ENCODE results near the gene SLC46A1. TPM values are rescaled to one million over a fixed set of nuclear protein-coding genes. Genes with fewer than 3 reads are reported as not detected.

The SLC46A1 gene
- total and polyA plus RNA-seq, 2 experiments from 2014 or later: 3.3 to 12.5 TPM

- TF ChIP-seq, protein P1, sequence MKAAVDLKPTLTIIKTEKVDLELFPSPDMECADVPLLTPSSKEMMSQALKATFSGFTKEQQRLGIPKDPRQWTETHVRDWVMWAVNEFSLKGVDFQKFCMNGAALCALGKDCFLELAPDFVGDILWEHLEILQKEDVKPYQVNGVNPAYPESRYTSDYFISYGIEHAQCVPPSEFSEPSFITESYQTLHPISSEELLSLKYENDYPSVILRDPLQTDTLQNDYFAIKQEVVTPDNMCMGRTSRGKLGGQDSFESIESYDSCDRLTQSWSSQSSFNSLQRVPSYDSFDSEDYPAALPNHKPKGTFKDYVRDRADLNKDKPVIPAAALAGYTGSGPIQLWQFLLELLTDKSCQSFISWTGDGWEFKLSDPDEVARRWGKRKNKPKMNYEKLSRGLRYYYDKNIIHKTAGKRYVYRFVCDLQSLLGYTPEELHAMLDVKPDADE (IDR thresholded peaks at IDR 0.05): no peak
- TF ChIP-seq EZH2 (IDR thresholded peaks at IDR 0.05; ENCODE audit: low read depth, unreplicated experiment) (no peak), REST (IDR thresholded peaks at IDR 0.05; ENCODE audit: unreplicated experiment) (no peak)
Measured at GRCh38 chr17:28390984-28391383, 15.0 kb downstream of the SLC46A1 start (continued).

DNA sequence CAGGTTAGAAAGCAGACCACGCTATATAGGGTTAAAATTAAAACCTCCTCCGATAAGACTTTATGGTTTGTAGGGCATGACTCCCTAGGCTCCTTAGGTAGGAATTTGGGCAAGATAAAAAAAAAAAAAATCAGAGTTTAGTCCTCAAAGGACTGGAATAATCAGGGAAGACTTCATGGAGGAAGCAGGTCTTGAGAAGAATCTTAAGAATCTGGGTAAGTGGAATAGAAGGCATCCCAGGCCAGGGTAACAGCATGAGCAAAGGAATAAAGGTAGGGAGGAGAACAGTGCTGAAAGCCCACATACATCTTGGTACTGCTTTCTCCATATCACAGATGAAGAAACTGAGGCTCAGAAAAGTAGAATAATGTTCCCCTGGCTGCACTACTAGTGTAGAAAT lies 15.4 kb downstream of the SLC46A1 start:
- Mint-ChIP-seq H3K9me3 (no peaks in the 10 kb centered on the region), H3K27ac (no peak overlapping the region), H3K36me3 (ENCODE audit: low read depth) (peaks cover 13% of the 10 kb centered on the region), H3K4me1 (peaks cover under 1% of the 10 kb centered on the region; the same call in 1 of the 3 replicates), H3K27me3 (ENCODE audit: insufficient read depth, low read depth, poor library complexity) (peaks cover 7% of the 10 kb centered on the region), H3K4me3 (no peak overlapping the region)
- Histone ChIP-seq H3F3A (replicated peaks; ENCODE audit: low read depth) (no peaks in the 10 kb centered on the region), H3K79me2 (replicated peaks; ENCODE audit: insufficient read depth) (no peaks in the 10 kb centered on the region), H3K9me2 (ENCODE audit: insufficient read depth) (no peaks in the 10 kb centered on the region), H2AFZ (no peak overlapping the region), H3K4me1 (ENCODE audit: insufficient read depth) (no peaks in the 10 kb centered on the region; the same call in 1 of the 2 replicates), H3K4me3 (no peak overlapping the region), H3K4me2 (no peak overlapping the region), H3K36me3 (ENCODE audit: insufficient read depth) (no peaks in the 10 kb centered on the region), H3K27ac (ENCODE audit: low read depth) (no peak overlapping the region), H3K27me3 (ENCODE audit: insufficient read depth) (peaks cover 10% of the 10 kb centered on the region), H4K20me1 (replicated peaks; ENCODE audit: insufficient read depth) (no peaks in the 10 kb centered on the region; the same call in 1 of the 2 replicates)
- TF ChIP-seq CREB1 (CRISPR knock-in tag; IDR thresholded peaks at IDR 0.05; ENCODE audit: low read depth) (no peak), POLR2AphosphoS5 (IDR thresholded peaks at IDR 0.05; ENCODE audit: low read depth) (no peak), ZNF331 (CRISPR knock-in tag; IDR thresholded peaks at IDR 0.05; ENCODE audit: low read depth) (no peak), EZH2phosphoT487 (IDR thresholded peaks at IDR 0.05; ENCODE audit: unreplicated experiment) (no peak), ZNF114 (CRISPR knock-in tag; IDR thresholded peaks at IDR 0.05) (no peak), STAT1 (IDR thresholded peaks at IDR 0.05; ENCODE audit: unreplicated experiment) (no peak), CTCF (conservative IDR thresholded peaks at IDR 0.05; ENCODE audit: low read depth in 2 of 2) (no peak), ZNF462 (CRISPR knock-in tag; IDR thresholded peaks at IDR 0.05) (no peak), JUNB (IDR thresholded peaks at IDR 0.05; ENCODE audit: unreplicated experiment) (no peak)
- TF ChIP-seq, protein P1 (IDR thresholded peaks at IDR 0.05): no peak
- ATAC-seq (no peak), DNase-seq (ENCODE audit: low spot score) (no peak)

Data from GM23338 (cell line).